ENCODE results near the gene CIDEA. TPM values are rescaled to one million over a fixed set of nuclear protein-coding genes. Genes with fewer than 3 reads are reported as not detected.
A peak's percentile ranks its signal among the peaks of the same experiment; 100 is the strongest.

The CIDEA gene
- total RNA-seq, 1 donor from 2014 or later = 1.5 TPM

- H3K4me3 ChIP-seq (ENCODE audit: low read depth, low read length) = peak overlapping the region; percentile 62
- DNase-seq (ENCODE audit: low read depth) = no peak
- no peak for TF ChIP-seq CTCF (conservative IDR thresholded peaks at IDR 0.05; ENCODE audit: low read depth, low read length)
Observed at GRCh38 chr18:12287684-12288402, 33.7 kb downstream of the CIDEA start.

GRCh38 chr18:12288403-12288755, 34.2 kb downstream of the CIDEA start:
- TF ChIP-seq CTCF (conservative IDR thresholded peaks at IDR 0.05; ENCODE audit: low read depth, low read length) = no peak
- H3K4me3 ChIP-seq (ENCODE audit: low read depth, low read length) = peak overlapping the region; percentile 62
- no peak for DNase-seq (ENCODE audit: low read depth)

GRCh38 chr18:12290086-12290485, 35.9 kb downstream of the CIDEA start:
- no peak for TF ChIP-seq CTCF (conservative IDR thresholded peaks at IDR 0.05; ENCODE audit: low read depth, low read length)
- no peak overlapping the region for H3K4me3 ChIP-seq (ENCODE audit: low read depth, low read length)
- no peak for DNase-seq (ENCODE audit: low read depth)

- no peak overlapping the region for H3K4me3 ChIP-seq (ENCODE audit: low read depth, low read length)
- TF ChIP-seq CTCF (conservative IDR thresholded peaks at IDR 0.05; ENCODE audit: low read depth, low read length) = no peak
Observed at GRCh38 chr18:12291161-12291560, 37.0 kb downstream of the CIDEA start.

GRCh38 chr18:12291690-12292089, 37.5 kb downstream of the CIDEA start:
- no peak for TF ChIP-seq CTCF (conservative IDR thresholded peaks at IDR 0.05; ENCODE audit: low read depth, low read length)

More at GRCh38 chr18:12291161-12291560, 37.0 kb downstream of the CIDEA start:
- DNase-seq (ENCODE audit: low read depth) = no peak

GRCh38 chr18:12293831-12294230, 39.7 kb downstream of the CIDEA start:
- DNase-seq (ENCODE audit: low read depth) = no peak
- no peak for TF ChIP-seq CTCF (conservative IDR thresholded peaks at IDR 0.05; ENCODE audit: low read depth, low read length)
- no peak overlapping the region for H3K4me3 ChIP-seq (ENCODE audit: low read depth, low read length)

More at GRCh38 chr18:12291690-12292089, 37.5 kb downstream of the CIDEA start:
- no peak overlapping the region for H3K4me3 ChIP-seq (ENCODE audit: low read depth, low read length)
- DNase-seq (ENCODE audit: low read depth) = no peak

Measured in epithelial cell of proximal tubule (primary cell).